Motor neuron (in vitro differentiated cells): ENCODE measurements around the gene KBTBD7. TPM values are rescaled to one million over a fixed set of nuclear protein-coding genes. Genes with fewer than 3 reads are reported as not detected.

ENCODE experiments used
- ATAC-seq, 8 experiments: fragments of 200-7000 bp; cut with Tn5 transposase; replicated peaks in 6 of 8; 2 replicates each; pipeline ENCODE4 v1.8.0; 2021; ENCODE audit warnings: mild to moderate bottlenecking in 8 of 8, moderate library complexity in 8 of 8
- H3K27ac ChIP-seq, 2 donors: fragments of 250-450 bp; sonication (Bioruptor Pico); 2 replicates each; pipeline ENCODE4 v1.9.0; 2021; ENCODE audit warnings: antibody characterized with exemption in 2 of 2, mild to moderate bottlenecking in 2 of 2, moderate library complexity in 1 of 2
- H3K4me1 ChIP-seq, 2 donors: fragments of 250-450 bp; sonication (Bioruptor Pico); replicated peaks in 1 of 2; 2 replicates each; pipeline ENCODE4 v1.6.1; 2021; ENCODE audit warnings: antibody characterized with exemption in 2 of 2, mild to moderate bottlenecking in 2 of 2, moderate library complexity in 1 of 2
- H3K4me3 ChIP-seq, 5 donors: fragments of 250-450 bp; sonication (Bioruptor Pico); 2 replicates each; pipeline ENCODE4 v1.9.0; 2021; ENCODE audit warnings: antibody characterized with exemption in 5 of 5, mild to moderate bottlenecking in 5 of 5, moderate library complexity in 4 of 5
- WGBS, 10 experiments: fragments of 450-650 bp; shearing (Covaris generic); methylation state at CpG; one replicate each; pipeline ENCODE4 v1.0.0; 2022; 5-methylcytosine and 5-hydroxymethylcytosine counted together
- in situ Hi-C, 9 experiments: fragments of 400-800 bp; cut with MboI; loops; one replicate each; pipeline ENCODE4 v1.15.0; 2021; ENCODE audit warnings: low sequenced_read_pairs in 9 of 9, low pct_unique_long_range_greater_than_20kb in 2 of 9; ENCODE audit not compliant: unreplicated experiment in 9 of 9
- total RNA-seq, 8 experiments: library from RNA; unstranded; fragments of 300-600 nt; gene quantifications; 2 replicates each; pipeline versions ENCODE4 v1.2.3 to v1.2.4, GENCODE V29; 2022

The KBTBD7 gene
- total RNA-seq, 8 experiments from 2014 or later = 5.3 to 16.0 (median 11.4) TPM

DNA sequence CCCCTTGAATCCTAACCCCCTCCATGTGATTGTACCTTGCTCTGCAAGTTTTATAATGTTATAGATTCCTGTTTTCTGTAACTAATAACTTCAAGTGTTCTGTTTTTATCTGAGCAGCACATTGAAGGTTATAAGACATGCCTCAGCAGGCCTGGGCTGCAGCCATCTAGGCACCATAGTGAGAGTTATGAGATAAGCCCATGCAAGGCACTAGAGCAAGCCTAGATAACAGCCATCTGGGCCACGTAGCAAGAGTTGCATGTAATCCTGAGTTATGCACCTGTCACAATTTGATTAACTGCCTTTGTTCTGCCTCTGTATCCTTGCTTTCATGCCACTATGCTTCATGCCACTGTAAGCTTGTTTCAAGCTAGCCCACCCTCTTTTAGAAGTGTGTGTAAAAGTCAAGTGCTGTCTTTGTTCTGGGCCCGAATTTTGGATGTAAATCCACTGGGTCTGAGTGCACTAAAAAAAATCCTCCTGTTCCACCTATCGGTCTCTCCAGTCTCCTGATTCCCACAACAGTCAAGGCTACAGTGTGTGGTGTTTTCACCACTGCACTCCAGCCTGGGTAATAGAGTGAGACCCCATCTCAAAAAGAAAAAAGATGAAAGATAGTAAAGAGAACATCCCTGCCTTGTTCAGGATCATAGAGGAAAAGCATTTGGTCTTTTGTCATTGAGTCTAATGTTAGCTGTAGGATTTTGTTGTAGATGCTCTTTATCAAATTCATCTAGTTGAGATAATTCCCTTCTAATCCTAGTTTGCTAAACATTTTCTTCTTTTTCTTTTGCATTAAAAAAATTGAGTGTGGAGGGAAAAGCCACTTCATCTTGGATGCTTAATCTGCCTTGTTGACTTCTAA is 45.7 kb downstream of the KBTBD7 start:
- in situ Hi-C loops = no loop called here
- 30 to 100% (median 85%) methylated on average over 1 to 3 of the region's 3 CpGs; no CpG with 5 or more reads in 2 of the 10 experiments for WGBS, 10 experiments

DNA sequence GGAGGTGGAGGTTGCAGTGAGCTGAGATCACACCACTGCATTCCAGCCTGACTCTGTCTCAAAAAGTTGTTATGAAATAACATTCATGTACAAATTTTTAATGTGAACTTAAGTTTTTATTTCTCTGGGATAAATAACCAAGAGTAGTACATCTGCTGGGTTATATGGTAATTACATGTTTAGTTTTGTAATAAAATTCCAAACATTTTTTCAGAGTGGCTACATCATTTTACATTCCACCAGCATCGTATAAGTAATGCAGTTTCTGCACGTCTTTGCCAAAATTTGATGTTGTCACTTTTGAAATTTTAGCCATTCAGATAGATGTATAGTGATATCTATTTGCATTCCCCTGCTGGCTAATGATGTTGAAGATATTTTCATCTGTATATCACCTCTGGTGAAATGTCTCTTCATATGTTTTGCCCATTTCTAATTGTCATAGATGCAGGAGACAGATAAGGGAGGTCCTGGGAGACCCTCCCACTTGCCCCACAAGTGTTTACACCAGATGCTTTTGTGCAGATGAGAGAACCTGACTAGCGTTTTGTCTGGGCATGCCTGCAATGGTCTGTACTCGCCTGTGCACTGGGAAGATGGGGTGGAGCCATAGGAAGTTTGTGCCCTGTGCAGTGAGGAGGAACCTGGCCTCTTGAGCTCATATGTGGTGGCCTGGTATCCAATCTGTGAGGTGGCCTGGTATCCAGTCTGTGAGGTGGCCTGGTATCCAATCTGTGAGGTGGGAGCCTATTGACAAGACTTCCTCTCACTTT is 49.0 kb downstream of the KBTBD7 start:
- ATAC-seq = peak in 3 of 8 experiments; percentile 46 to 94 (median 69)
- H3K4me3 ChIP-seq = no peak overlapping the region
- no peaks in the 10 kb centered on the region for H3K4me1 ChIP-seq
- H3K27ac ChIP-seq = no peak overlapping the region
- in situ Hi-C loops = no loop called here
- 0 to 95% (median 59%) methylated on average over 1 to 4 of the region's 4 CpGs; no CpG with 5 or more reads in 2 of the 10 experiments for whole genome bisulfite sequencing, 10 experiments

More for the DNA sequence above, 45.7 kb downstream of the KBTBD7 start:
- no peak for ATAC-seq
- Histone ChIP-seq H3K4me3 (no peak overlapping the region), H3K27ac (no peak overlapping the region), H3K4me1 (no peaks in the 10 kb centered on the region)

DNA sequence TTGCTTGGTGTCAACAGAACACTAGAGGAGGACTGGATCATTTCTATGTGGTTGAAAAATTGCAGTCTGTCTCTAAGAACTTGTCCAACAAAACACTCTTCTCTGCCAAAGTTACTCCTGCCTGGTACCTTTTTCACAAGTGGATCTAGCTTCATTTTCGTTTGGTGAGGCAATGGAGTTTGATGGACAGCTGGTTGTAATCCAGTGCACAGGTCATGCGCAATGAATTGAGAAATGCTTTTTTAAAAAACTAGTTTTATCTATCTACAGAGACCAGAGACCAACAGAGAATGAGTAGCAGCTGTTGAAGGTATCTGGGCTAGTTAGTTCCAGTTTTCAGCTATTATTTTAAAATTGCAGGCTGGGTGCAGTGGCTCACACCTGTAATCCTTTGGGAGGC is 49.8 kb downstream of the KBTBD7 start:
- no peaks in the 10 kb centered on the region for H3K4me1 ChIP-seq
- H3K27ac ChIP-seq = no peak overlapping the region
- H3K4me3 ChIP-seq = no peak overlapping the region
- WGBS, 10 experiments = 60 to 93% (median 83%) methylated on average over 1 to 2 of the region's 2 CpGs; no CpG with 5 or more reads in 3 of the 10 experiments
- in situ Hi-C loops = no loop called here
- ATAC-seq = no peak

Other genes starting within 250 kb of the KBTBD7 start
- gene ELF1, start 175.3 kb downstream of the KBTBD7 start, total RNA-seq = 10 to 100 TPM in 4 of 8 experiments, 1 to 10 TPM in 4; 5.9 to 48.0 (median 16.5) TPM
- gene WBP4, start 133.1 kb downstream of the KBTBD7 start, total RNA-seq = 10 to 100 TPM in 7 of 8 experiments, 1 to 10 TPM in 1; 8.7 to 27.6 (median 12.6) TPM
- gene KBTBD6, start 61.8 kb downstream of the KBTBD7 start, total RNA-seq = 10 to 100 TPM; 15.0 to 50.2 (median 24.2) TPM
- 10 to 100 TPM in 4 of 8 experiments, 1 to 10 TPM in 4; 7.7 to 14.0 (median 9.9) TPM for gene MTRF1, start 69.0 kb upstream of the KBTBD7 start, total RNA-seq
- gene NAA16, start 116.7 kb upstream of the KBTBD7 start, total RNA-seq = 10 to 100 TPM in 7 of 8 experiments, 1 to 10 TPM in 1; 8.3 to 41.9 (median 20.2) TPM